Measurements from ENCODE around the gene RIMS4.

GRCh38 chr20:44796758-44797457, 13.4 kb downstream of the RIMS4 start:
- TF ChIP-seq EZH2 (optimal IDR thresholded peaks at IDR 0.05; ENCODE audit: low read depth, low read length) (no peak), CTCF (IDR thresholded peaks at IDR 0.05; ENCODE audit: low read length) (no peak), EZH2phosphoT487 (IDR thresholded peaks at IDR 0.05; ENCODE audit: low read length) (no peak)

Data from MM.1S (cell line).